PC-3 (cell line): Measurements from ENCODE around the gene MAFB.

Experiments used
- EZH2 ChIP-seq: fragments of 300-600 bp; sonication (generic); IDR thresholded peaks from one replicate; pipeline ENCODE4 v1.6.1; 2017; ENCODE audit warnings: antibody characterized with exemption, mild to moderate bottlenecking, low read length; ENCODE audit not compliant: unreplicated experiment
- TF ChIP-seq, protein P1 (sequence below): fragments of 300-600 bp; sonication (generic); conservative IDR thresholded peaks from 2 replicates; pipeline ENCODE4 v1.5.1; 2017; ENCODE audit warnings: antibody characterized with exemption, low read depth, mild to moderate bottlenecking, low read length

- no peak for TF ChIP-seq EZH2
- TF ChIP-seq, protein P1, sequence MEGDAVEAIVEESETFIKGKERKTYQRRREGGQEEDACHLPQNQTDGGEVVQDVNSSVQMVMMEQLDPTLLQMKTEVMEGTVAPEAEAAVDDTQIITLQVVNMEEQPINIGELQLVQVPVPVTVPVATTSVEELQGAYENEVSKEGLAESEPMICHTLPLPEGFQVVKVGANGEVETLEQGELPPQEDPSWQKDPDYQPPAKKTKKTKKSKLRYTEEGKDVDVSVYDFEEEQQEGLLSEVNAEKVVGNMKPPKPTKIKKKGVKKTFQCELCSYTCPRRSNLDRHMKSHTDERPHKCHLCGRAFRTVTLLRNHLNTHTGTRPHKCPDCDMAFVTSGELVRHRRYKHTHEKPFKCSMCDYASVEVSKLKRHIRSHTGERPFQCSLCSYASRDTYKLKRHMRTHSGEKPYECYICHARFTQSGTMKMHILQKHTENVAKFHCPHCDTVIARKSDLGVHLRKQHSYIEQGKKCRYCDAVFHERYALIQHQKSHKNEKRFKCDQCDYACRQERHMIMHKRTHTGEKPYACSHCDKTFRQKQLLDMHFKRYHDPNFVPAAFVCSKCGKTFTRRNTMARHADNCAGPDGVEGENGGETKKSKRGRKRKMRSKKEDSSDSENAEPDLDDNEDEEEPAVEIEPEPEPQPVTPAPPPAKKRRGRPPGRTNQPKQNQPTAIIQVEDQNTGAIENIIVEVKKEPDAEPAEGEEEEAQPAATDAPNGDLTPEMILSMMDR: no peak
Measured at GRCh38 chr20:40697541-40697940, 8.5 kb upstream of the MAFB start.
